Measurements from ENCODE around the gene TMEM181.
"Not testable (repeated sequence)": the region's sequence is repeated elsewhere in the genome, so short reads cannot be mapped to it uniquely, and the experiment has no call there.

Gene TMEM181

GRCh38 chr6:158630938-158631616 is 71.2 kb downstream of the TMEM181 start:
- no peak overlapping the region for H3K4me3 ChIP-seq

GRCh38 chr6:158631678-158632537 is 72.0 kb downstream of the TMEM181 start:
- Histone ChIP-seq H3K27ac (peak overlapping the region in 13 of 21 experiments; percentile 2 to 67 (median 38)), H3K4me3 (no peak overlapping the region)

More at GRCh38 chr6:158630938-158631616, 71.2 kb downstream of the TMEM181 start:
- H3K27ac ChIP-seq, result peak overlapping the region in 12 of 21 experiments; percentile 2 to 67 (median 38)

GRCh38 chr6:158632538-158633119 is 72.7 kb downstream of the TMEM181 start:
- peak overlapping the region in 5 of 21 experiments; percentile 5 to 67 (median 38) for H3K27ac ChIP-seq
- H3K4me3 ChIP-seq, result not testable (repeated sequence)

DNA sequence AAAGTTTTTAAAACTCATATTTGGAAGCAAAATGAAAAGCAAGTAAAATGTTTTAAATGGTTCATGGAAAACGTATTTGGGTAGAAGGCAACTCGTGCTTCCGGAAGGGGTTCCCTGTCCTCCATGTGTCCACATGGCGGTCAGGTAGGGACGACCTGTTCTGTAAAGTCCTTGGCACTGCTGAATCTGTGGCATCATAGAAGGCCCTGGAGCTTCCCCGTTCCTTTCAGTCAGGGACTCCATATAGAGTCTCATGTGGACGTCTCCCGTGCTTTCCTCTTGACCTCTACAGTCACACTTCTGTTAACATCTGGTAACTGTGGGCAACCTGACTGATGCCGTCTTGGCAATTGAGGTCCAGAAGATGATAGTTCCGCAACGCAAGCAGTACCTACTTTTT is 73.2 kb downstream of the TMEM181 start:
- Histone ChIP-seq H3K27ac (peak overlapping the region in 1 of 21 experiments; percentile 14), H3K4me3 (no peak overlapping the region)

DNA sequence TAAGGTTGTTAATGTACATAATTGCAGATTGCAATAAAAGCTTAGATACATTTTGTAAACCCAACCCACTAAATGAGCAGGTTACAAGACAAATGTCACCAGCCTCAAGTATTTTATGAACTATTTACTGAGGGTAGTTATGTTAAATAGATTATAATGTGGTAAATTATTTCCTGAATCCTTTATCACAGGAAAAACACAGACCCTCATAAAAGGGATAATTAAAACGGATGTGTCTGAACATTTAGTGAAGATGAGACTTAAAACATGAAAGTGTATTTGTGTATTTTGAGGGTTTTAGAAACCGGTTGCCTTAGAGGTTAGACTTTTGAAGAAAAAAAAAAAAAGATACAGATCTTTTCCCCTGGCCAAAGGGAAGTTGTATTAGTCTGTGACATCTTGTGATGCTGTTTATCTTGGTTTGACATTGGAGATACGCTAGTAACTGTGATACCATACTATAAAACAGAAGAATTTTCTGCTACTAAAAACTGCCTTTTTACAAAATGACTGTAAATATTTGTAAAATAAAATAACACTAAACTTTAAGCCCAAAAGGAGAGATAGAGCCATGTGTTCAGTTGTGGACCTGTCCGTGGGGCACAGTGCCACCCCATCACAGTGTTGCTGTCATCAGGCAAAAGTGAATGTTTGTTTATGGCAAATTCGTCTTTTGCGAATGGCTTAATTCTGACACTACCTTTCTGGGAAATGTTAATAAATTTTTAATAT is 75.0 kb downstream of the TMEM181 start:
- Histone ChIP-seq H3K4me3 (no peak overlapping the region), H3K27ac (no peak overlapping the region)

- H3K4me3 ChIP-seq, result no peak overlapping the region
- H3K27ac ChIP-seq, result no peak overlapping the region
Observed at GRCh38 chr6:158635427-158636073, 75.7 kb downstream of the TMEM181 start.

DNA sequence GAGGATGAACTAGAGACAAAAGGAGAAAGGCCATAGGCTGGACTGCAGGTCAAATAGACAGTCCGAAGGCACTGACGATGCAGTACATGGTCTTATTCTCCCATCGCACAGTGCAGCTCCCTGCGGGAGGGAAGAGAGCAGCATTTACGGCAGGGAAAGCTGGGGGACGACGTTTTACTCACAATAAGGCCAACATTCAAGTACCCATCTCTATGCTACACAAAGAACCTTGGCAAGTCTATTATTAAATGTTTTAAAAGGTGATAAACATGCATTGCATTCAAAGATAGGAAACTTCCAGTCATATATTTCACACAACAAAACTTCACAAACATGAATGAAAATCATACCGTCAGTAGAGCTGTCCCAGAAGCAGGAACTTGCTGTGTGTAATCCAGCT is 76.9 kb downstream of the TMEM181 start:
- Histone ChIP-seq H3K4me3 (no peak overlapping the region), H3K27ac (no peak overlapping the region)

DNA sequence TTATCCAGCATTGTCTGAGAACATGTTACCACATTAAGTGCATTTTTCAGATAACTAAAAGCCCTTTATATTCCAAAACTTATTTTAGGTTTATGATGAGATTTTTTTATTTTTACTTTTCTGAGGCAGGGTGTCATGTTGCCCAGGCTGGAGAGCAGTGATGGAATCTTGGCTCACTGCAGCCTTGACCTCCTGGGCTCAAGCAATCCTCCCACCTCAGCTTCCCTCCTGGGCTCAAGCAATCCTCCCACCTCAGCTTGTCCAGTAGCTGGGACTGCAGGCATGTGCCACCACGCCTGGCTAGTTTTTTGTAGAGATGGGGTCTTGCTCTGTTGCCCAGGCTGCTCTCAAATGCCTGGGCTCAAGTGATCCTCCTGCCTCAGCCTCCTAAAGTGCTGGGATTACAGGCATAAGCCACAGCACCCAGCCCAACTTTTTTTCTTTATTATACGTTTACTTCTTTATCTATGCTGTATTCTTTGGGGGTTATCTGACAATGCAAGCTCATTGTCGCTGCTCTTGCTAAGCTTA is 78.5 kb downstream of the TMEM181 start:
- Histone ChIP-seq H3K27ac (no peak overlapping the region), H3K4me3 (no peak overlapping the region)

DNA sequence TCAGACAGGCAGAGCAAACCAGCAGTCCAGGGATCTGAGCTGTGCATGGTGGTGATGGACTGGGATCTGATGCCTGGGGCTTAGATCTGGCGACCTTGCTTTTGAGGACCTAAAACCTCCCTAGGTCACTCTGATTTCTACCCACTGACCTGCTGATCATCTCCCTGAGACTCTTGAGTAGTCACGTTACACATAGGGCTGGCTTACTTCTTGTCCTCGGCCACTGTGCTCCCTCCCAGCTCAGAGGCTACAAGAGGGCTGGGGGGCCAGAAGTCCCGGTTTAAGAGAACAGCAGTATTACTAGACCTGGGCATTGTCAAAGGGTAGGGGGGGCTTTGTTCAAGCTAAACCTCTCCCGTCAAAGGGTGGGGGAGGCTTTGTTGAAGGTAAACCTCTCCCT is 79.2 kb downstream of the TMEM181 start:
- Histone ChIP-seq H3K4me3 (no peak overlapping the region), H3K27ac (no peak overlapping the region)

GRCh38 chr6:158640519-158640918 is 80.6 kb downstream of the TMEM181 start:
- H3K4me3 ChIP-seq, result no peak overlapping the region
- H3K27ac ChIP-seq, result no peak overlapping the region

DNA sequence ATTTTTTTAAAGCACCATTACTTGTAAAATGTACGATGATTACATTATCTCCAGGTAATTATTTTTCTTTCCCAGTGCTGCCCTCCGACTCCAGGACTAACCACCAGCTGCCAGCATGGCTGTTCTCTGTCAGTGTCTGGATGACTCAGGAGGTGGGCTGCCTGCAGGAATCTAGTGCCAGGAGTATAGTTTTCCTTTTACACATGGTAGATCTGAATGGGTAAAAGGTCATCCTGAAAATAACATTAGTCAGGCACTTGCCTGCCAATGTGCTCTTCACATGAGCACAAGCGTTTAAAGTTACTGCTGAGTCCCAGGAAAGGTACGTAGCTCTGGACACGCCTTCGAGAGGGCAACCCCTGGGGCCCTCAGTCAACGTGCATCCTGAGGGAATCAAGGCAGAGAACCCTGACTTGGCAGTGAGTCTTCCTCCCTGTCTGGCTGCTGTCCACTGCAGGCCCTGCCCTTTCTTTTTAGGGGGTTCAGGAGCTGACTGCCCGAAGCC is 82.3 kb downstream of the TMEM181 start:
- Histone ChIP-seq H3K27ac (peak overlapping the region in 4 of 21 experiments; percentile 18 to 97 (median 61)), H3K4me3 (no peak overlapping the region)

GRCh38 chr6:158643836-158644230 is 83.9 kb downstream of the TMEM181 start:
- peak overlapping the region; percentile 82 to 99 (median 96) for H3K27ac ChIP-seq
- H3K4me3 ChIP-seq, result peak overlapping the region; percentile 65 to 99 (median 85)

GRCh38 chr6:158644231-158645063 is 84.6 kb downstream of the TMEM181 start, which contains the start of gene DYNLT1:
Gene DYNLT1 (minus strand): TSS chr6:158644743. CDS start chr6:158644708, 35 bp downstream.
- peak within 1 kb of the TSS; percentile 82 to 99 (median 96) for H3K27ac ChIP-seq
- H3K4me3 ChIP-seq, result peak within 1 kb of the TSS; percentile 65 to 99 (median 85)

DNA sequence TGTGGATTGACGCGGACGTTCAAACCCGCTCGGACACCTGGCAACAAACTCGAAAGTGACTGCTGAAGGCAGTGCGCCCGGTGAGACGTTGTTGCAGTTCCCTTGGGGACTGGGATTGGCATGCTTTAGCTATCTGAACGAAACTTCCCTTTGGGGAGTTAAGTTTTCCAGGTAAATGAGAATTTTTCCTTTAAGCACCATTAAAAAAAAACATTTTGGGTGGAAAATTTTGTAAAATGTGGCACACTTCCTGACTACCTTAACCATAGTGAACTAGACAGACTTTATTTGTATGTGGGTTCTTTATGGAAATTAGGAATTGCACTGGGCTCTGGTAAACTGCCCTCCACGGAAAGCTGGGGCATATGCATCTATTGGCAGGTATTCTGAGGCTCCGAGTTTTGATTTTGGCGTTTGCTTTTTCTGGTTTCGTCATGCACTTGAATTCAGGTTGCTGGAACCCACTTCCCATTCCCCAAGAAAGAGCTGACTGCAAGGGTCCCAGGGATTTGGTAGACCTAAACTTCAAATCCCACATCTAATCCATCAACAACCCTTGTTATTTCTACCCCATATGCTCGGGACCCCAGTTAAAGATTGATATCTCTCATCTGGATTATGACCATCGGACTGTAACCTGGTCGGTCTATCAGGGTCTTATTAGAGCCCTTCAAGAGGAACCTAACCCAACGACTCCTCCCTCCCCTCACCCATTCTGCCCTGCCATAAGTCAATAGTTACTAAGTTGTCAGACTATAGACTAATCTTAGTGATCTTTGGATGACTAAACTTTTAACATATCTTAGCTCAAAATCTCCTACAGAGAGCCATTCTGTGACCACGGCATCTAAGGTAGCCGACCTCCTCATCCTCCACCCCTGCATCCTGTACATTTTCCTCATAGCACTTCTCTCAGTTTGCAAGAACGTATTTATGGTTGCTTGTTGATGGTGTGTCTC is 85.5 kb downstream of the TMEM181 start:
- H3K4me3 ChIP-seq, result peak overlapping the region; percentile 65 to 99 (median 85)
- peak overlapping the region in 20 of 21 experiments; percentile 84 to 99 (median 96) for H3K27ac ChIP-seq

DNA sequence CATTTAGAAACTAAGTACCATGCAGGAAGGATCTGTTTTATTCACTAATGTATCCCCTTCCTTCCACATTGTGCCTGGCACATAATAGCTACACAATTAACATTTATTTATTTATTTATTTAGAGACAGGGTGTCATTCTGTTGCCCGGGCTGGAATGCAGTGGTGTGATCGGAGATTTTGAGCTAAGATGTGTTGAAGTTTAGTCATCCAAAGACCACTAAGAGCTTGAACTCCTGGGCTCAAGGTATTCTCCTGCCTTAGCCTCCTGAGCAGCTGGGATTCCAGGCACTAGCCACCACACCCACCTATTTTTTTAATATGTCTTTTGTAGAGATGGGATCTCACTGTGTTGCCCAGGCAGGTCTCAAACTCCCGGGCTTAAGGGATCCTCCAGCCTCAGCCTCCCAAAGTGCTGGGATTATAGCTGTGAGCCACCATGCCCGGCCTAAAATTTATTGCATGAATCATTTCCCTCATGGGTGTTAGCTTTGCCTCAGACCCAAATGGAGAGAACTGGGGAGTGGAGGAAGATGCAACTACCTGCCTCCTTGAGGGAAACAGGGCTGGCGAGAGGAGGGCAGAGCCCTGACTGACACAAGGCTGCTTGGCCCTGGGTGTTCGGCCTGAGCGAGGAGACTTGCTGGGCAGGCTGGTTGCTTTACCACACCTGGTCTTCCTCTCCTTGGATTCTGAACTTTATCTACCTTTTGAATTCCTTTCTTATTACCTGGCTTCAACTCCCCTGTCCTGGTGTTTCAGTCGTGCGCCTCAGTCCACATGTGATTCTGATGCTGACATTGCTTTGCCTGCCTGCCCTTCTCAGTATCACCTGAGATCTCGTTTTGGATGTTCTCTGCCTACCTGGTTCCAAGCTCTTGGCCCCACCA is 86.4 kb downstream of the TMEM181 start:
- H3K4me3 ChIP-seq, result no peak overlapping the region
- no peak overlapping the region for H3K27ac ChIP-seq

- Histone ChIP-seq H3K4me3 (no peak overlapping the region), H3K27ac (no peak overlapping the region)
Observed at GRCh38 chr6:158647501-158647900, 87.6 kb downstream of the TMEM181 start.

Data from skin epidermis (tissue), 12 donors.